GM12878 (cell line): ENCODE measurements around the gene KAZN. TPM values are rescaled to one million over a fixed set of nuclear protein-coding genes. Genes with fewer than 3 reads are reported as not detected.

Experiments used
- ATF3 ChIP-seq: IDR thresholded peaks from 2 replicates; pipeline ENCODE4 v1.6.1; 2011; ENCODE audit warnings: low read depth, mild to moderate bottlenecking, low read length, moderate library complexity, borderline replicate concordance; ENCODE audit errors: extremely low read depth
- BRCA1 ChIP-seq: IDR thresholded peaks from 2 replicates; pipeline ENCODE4 v1.6.1; 2011; ENCODE audit warnings: low read depth, low read length, improper control_type of control experiment
- CREM ChIP-seq: IDR thresholded peaks from 2 replicates; pipeline ENCODE4 v1.6.1; 2014; ENCODE audit warnings: antibody characterized with exemption, low read depth
- DPF2 ChIP-seq: fragments of 450-650 bp; IDR thresholded peaks from 2 replicates; pipeline ENCODE4 v1.6.1; 2017; ENCODE audit warnings: mild to moderate bottlenecking
- EED ChIP-seq: sonication (generic); IDR thresholded peaks from 2 replicates; pipeline ENCODE4 v1.6.1; 2016; ENCODE audit warnings: antibody characterized with exemption, low read depth
- ETV6 ChIP-seq, 2 experiments: fragments of 450-650 bp in 1 of 2; IDR thresholded peaks in 1 of 2; conservative IDR thresholded peaks in 1 of 2; 2 replicates each; pipeline ENCODE4 v1.6.1; 2014; ENCODE audit warnings: antibody characterized with exemption in 1 of 2, borderline replicate concordance in 1 of 2, low read depth in 1 of 2, mild to moderate bottlenecking in 1 of 2, moderate library complexity in 1 of 2
- FOS ChIP-seq: IDR thresholded peaks from 3 replicates; pipeline ENCODE4 v1.6.1; 2011; ENCODE audit warnings: borderline replicate concordance; ENCODE audit not compliant: insufficient read length; ENCODE audit errors: extremely low read depth
- FOXK2 ChIP-seq: fragments of 450-650 bp; IDR thresholded peaks from 2 replicates; pipeline ENCODE4 v1.6.1; 2017; ENCODE audit warnings: mild to moderate bottlenecking, moderate library complexity
- KLF5 ChIP-seq: fragments of 450-650 bp; IDR thresholded peaks from 2 replicates; pipeline ENCODE4 v1.6.1; 2014; ENCODE audit warnings: mild to moderate bottlenecking; ENCODE audit not compliant: partially characterized antibody
- MTA2 ChIP-seq: fragments of 450-650 bp; IDR thresholded peaks from 2 replicates; pipeline ENCODE4 v1.6.1; 2016; ENCODE audit warnings: low read depth, mild to moderate bottlenecking, moderate library complexity
- MYC ChIP-seq: IDR thresholded peaks from 2 replicates; pipeline ENCODE4 v1.6.1; 2011; ENCODE audit warnings: mild to moderate bottlenecking, low read length, moderate library complexity, inconsistent platforms; ENCODE audit not compliant: insufficient read depth, insufficient replicate concordance, insufficient read length, severe bottlenecking
- NR2F1 ChIP-seq: fragments of 450-650 bp; conservative IDR thresholded peaks from 2 replicates; pipeline ENCODE4 v1.6.1; 2017; ENCODE audit warnings: mild to moderate bottlenecking
- SRF ChIP-seq, 2 experiments: IDR thresholded peaks; 2 replicates each; pipeline ENCODE4 v1.6.1; 2011; ENCODE audit warnings: low read depth in 2 of 2, low read length in 2 of 2, mild to moderate bottlenecking in 1 of 2, moderate library complexity in 1 of 2
- STAT3 ChIP-seq: IDR thresholded peaks from 2 replicates; pipeline ENCODE4 v1.6.1; 2011; ENCODE audit warnings: low read depth, low read length, improper control_type of control experiment
- TCF7 ChIP-seq: IDR thresholded peaks from 2 replicates; pipeline ENCODE4 v1.6.1; 2014; ENCODE audit warnings: antibody characterized with exemption, borderline replicate concordance
- YY1 ChIP-seq: IDR thresholded peaks from 2 replicates; pipeline ENCODE4 v1.6.1; 2011; ENCODE audit warnings: low read depth, mild to moderate bottlenecking, low read length
- ZSCAN29 ChIP-seq: fragments of 450-650 bp; IDR thresholded peaks from 2 replicates; pipeline ENCODE4 v1.6.1; 2017; ENCODE audit warnings: mild to moderate bottlenecking, moderate library complexity
- ZZZ3 ChIP-seq: IDR thresholded peaks from 2 replicates; pipeline ENCODE4 v1.6.1; 2011; ENCODE audit warnings: low read depth; ENCODE audit not compliant: control insufficient read depth, insufficient read length
- polyA plus RNA-seq, 11 experiments: library from polyadenylated mRNA; depleted of rRNA in 4 of 11; unstranded in 6 of 11; stranded (reverse) in 5 of 11; fragments of >200 nt; fragmentation: Nextera tagmentation in 4 of 11; fragmentation: Illumina TruSeq in 1 of 11; extraction: Ambion mirVana in 4 of 11; extraction: Trizol in 1 of 11; gene quantifications; 1 replicate in 1 of 11; 2 replicates in 10 of 11; pipeline versions ENCODE4 v1.2.1 to v1.2.3, GENCODE V29; 2011 to 2016; ENCODE audit warnings: inconsistent platforms in 2 of 11, missing spikeins in 2 of 11, low read depth in 1 of 11
- total RNA-seq, 4 experiments: library from RNA; depleted of rRNA in 3 of 4; stranded (reverse); fragments of >200 nt in 3 of 4; fragmentation: Illumina TruSeq in 1 of 4; extraction: Trizol in 1 of 4; gene quantifications; 2 replicates each; pipeline versions ENCODE4 v1.2.1 to v1.2.3, GENCODE V29; 2013 to 2021
- TF ChIP-seq, protein P1 (sequence below), 3 experiments: IDR thresholded peaks in 2 of 3; conservative IDR thresholded peaks in 1 of 3; 2 replicates each; pipeline ENCODE4 v1.5.1; 2011; ENCODE audit warnings: low read depth in 3 of 3, low read length in 3 of 3, mild to moderate bottlenecking in 3 of 3, control low read depth in 2 of 3, moderate library complexity in 2 of 3, inconsistent platforms in 1 of 3, mixed read lengths in 1 of 3; ENCODE audit not compliant: control insufficient read depth in 2 of 3, insufficient read depth in 1 of 3; ENCODE audit errors: extremely low read depth in 1 of 3
- TF ChIP-seq, protein P2 (sequence below): fragments of 150-350 bp; IDR thresholded peaks from 2 replicates; pipeline ENCODE4 v1.6.1; 2016; ENCODE audit warnings: low read depth, low read length
- TF ChIP-seq, protein P3 (sequence below): fragments of 450-650 bp; IDR thresholded peaks from 2 replicates; pipeline ENCODE4 v1.6.1; 2017; ENCODE audit warnings: mild to moderate bottlenecking

KAZN gene
- total and polyA plus RNA-seq, 10 of the 15 experiments (the other 5 are each of a cell fraction or from before 2014, with no cell fraction given), result 0.72 to 4.0 (median 1.2) TPM

- TF ChIP-seq, protein P1, sequence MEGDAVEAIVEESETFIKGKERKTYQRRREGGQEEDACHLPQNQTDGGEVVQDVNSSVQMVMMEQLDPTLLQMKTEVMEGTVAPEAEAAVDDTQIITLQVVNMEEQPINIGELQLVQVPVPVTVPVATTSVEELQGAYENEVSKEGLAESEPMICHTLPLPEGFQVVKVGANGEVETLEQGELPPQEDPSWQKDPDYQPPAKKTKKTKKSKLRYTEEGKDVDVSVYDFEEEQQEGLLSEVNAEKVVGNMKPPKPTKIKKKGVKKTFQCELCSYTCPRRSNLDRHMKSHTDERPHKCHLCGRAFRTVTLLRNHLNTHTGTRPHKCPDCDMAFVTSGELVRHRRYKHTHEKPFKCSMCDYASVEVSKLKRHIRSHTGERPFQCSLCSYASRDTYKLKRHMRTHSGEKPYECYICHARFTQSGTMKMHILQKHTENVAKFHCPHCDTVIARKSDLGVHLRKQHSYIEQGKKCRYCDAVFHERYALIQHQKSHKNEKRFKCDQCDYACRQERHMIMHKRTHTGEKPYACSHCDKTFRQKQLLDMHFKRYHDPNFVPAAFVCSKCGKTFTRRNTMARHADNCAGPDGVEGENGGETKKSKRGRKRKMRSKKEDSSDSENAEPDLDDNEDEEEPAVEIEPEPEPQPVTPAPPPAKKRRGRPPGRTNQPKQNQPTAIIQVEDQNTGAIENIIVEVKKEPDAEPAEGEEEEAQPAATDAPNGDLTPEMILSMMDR (IDR thresholded peaks at IDR 0.05 in 2 of 3, conservative IDR thresholded peaks at IDR 0.05 in 1 of 3; ENCODE audit: control insufficient read depth in 2 of 3, extremely low read depth in 1 of 3, insufficient read depth in 1 of 3, low read depth in 3 of 3, low read length in 3 of 3), result no peak
- TF ChIP-seq CREM (peak; percentile 68), ATF3 (no peak), NR2F1 (0 out of 2 replicates have a peak, but pooled peaks have one; percentile 66), MYC (no peak), EED (peak; percentile 70), YY1 (no peak), ETV6 (conservative IDR thresholded peaks at IDR 0.05 in 1 of 2, IDR thresholded peaks at IDR 0.05 in 1 of 2; ENCODE audit: borderline replicate concordance in 1 of 2, low read depth in 1 of 2) (no peak), KLF5 (no peak), STAT3 (no peak), BRCA1 (no peak), SRF (IDR thresholded peaks at IDR 0.05; ENCODE audit: low read depth in 2 of 2, low read length in 2 of 2) (no peak), FOXK2 (no peak), TCF7 (no peak), FOS (no peak), ZZZ3 (no peak), DPF2 (peak; percentile 53; the same call in 1 of the 2 replicates), MTA2 (peak; percentile 42; the same call in 1 of the 2 replicates), ZSCAN29 (no peak)
- TF ChIP-seq, protein P2, sequence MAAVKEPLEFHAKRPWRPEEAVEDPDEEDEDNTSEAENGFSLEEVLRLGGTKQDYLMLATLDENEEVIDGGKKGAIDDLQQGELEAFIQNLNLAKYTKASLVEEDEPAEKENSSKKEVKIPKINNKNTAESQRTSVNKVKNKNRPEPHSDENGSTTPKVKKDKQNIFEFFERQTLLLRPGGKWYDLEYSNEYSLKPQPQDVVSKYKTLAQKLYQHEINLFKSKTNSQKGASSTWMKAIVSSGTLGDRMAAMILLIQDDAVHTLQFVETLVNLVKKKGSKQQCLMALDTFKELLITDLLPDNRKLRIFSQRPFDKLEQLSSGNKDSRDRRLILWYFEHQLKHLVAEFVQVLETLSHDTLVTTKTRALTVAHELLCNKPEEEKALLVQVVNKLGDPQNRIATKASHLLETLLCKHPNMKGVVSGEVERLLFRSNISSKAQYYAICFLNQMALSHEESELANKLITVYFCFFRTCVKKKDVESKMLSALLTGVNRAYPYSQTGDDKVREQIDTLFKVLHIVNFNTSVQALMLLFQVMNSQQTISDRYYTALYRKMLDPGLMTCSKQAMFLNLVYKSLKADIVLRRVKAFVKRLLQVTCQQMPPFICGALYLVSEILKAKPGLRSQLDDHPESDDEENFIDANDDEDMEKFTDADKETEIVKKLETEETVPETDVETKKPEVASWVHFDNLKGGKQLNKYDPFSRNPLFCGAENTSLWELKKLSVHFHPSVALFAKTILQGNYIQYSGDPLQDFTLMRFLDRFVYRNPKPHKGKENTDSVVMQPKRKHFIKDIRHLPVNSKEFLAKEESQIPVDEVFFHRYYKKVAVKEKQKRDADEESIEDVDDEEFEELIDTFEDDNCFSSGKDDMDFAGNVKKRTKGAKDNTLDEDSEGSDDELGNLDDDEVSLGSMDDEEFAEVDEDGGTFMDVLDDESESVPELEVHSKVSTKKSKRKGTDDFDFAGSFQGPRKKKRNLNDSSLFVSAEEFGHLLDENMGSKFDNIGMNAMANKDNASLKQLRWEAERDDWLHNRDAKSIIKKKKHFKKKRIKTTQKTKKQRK, result no peak
- TF ChIP-seq, protein P3, sequence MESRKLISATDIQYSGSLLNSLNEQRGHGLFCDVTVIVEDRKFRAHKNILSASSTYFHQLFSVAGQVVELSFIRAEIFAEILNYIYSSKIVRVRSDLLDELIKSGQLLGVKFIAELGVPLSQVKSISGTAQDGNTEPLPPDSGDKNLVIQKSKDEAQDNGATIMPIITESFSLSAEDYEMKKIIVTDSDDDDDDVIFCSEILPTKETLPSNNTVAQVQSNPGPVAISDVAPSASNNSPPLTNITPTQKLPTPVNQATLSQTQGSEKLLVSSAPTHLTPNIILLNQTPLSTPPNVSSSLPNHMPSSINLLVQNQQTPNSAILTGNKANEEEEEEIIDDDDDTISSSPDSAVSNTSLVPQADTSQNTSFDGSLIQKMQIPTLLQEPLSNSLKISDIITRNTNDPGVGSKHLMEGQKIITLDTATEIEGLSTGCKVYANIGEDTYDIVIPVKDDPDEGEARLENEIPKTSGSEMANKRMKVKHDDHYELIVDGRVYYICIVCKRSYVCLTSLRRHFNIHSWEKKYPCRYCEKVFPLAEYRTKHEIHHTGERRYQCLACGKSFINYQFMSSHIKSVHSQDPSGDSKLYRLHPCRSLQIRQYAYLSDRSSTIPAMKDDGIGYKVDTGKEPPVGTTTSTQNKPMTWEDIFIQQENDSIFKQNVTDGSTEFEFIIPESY, result no peak
Measured at GRCh38 chr1:14913482-14914177, 315.1 kb downstream of the KAZN start (continued).
